Endothelial cell of umbilical vein (primary cell): ENCODE measurements around the gene HSP90AA1.

ENCODE experiments used
- CTCF ChIP-seq, 2 donors: IDR thresholded peaks; 1 replicate in 1 of 2; 2 replicates in 1 of 2; pipeline ENCODE4 v1.5.1; 2011; ENCODE audit warnings: low read length in 2 of 2, mild to moderate bottlenecking in 2 of 2, moderate library complexity in 2 of 2, control low read depth in 1 of 2, inconsistent platforms in 1 of 2, low read depth in 1 of 2; ENCODE audit not compliant: insufficient read depth in 1 of 2; ENCODE audit errors: extremely low read depth in 1 of 2
- EZH2 ChIP-seq: IDR thresholded peaks from 2 replicates; pipeline ENCODE4 v1.6.1; 2012; ENCODE audit warnings: borderline replicate concordance, low read depth, mild to moderate bottlenecking, moderate library complexity, low read length, inconsistent platforms; ENCODE audit not compliant: severe bottlenecking
- FOS ChIP-seq: IDR thresholded peaks from 2 replicates; pipeline ENCODE4 v1.6.1; 2011; ENCODE audit warnings: mild to moderate bottlenecking, low read length, moderate library complexity, borderline replicate concordance; ENCODE audit not compliant: insufficient read depth
- MAX ChIP-seq: IDR thresholded peaks from 2 replicates; pipeline ENCODE4 v1.6.1; 2011; ENCODE audit not compliant: insufficient read depth, insufficient read length
- MYC ChIP-seq: IDR thresholded peaks from one replicate; pipeline ENCODE4 v1.6.1; 2011; ENCODE audit warnings: mild to moderate bottlenecking, low read depth, low read length
- POLR2A ChIP-seq: IDR thresholded peaks from 2 replicates; pipeline ENCODE4 v1.6.1; 2012; ENCODE audit warnings: low read depth, mild to moderate bottlenecking, control low read depth, low read length
- POLR2AphosphoS5 ChIP-seq: IDR thresholded peaks from 2 replicates; pipeline ENCODE4 v1.6.1; 2012; ENCODE audit warnings: low read depth, mild to moderate bottlenecking, control low read depth, low read length, moderate library complexity; ENCODE audit not compliant: insufficient read depth

- TF ChIP-seq EZH2 (no peak), CTCF (IDR thresholded peaks at IDR 0.05; ENCODE audit: extremely low read depth in 1 of 2, insufficient read depth in 1 of 2, low read depth in 1 of 2, low read length in 2 of 2) (no peak), POLR2A (no peak), POLR2AphosphoS5 (no peak), MAX (no peak), MYC (no peak), FOS (no peak)
Measured at GRCh38 chr14:102121567-102121966, 34.7 kb upstream of the HSP90AA1 start.
